ENCODE data around the gene PHLDB3.
"Not testable (repeated sequence)": the region's sequence is repeated elsewhere in the genome, so short reads cannot be mapped to it uniquely, and the experiment has no call there.

The PHLDB3 gene

DNA sequence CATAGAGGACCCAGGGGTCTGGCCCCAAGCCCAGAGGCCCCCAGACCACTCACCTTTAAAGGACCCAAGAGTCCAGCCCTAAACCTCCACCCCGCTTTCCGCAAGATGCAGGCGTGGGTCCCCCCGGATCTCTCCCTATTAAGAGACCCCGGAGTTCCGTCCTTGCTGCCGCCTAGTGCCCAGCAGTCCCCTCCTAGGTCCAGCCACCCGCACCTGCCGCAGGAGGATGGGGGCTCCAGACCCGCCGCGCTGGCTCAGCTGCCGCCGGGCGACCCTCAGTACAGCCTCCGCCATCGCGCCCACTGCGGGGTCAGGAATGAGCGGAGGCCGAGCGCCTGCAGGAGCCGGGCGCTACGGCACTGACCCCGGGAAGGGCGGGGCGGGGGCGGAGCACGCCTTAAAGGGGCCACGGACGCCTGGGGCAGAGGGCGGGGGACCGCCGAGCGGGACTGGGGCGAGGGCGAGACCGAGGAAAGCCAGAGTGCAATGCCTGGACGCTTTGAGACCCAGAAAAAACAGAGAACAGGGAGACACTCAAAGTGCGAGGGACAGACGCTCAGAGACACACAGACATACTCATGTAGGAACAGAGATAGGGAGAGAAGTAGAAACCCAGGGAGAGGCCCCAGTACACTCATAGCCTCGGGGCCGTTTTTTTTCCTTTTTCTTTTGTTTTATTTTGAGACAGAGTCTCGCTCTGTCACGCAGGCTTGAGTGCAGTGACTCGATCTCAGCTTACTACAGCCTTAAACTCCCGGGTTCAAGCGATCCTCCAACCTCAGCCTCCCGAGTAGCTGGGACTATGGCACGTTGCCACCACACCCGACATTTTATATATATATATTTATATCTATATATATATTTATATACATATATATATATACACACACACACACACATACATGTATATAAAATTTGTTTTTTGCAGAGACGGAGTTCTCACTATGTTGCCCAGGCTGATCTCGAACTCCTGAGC lies 22.6 kb upstream of the PHLDB3 start, which contains the start of gene ETHE1:
Gene ETHE1 (minus strand): TSS at position 318 of the 976 bp plus-strand sequence. CDS start 24 bp downstream, at position 294.
- peak; percentile 10 for DNase-seq

DNA sequence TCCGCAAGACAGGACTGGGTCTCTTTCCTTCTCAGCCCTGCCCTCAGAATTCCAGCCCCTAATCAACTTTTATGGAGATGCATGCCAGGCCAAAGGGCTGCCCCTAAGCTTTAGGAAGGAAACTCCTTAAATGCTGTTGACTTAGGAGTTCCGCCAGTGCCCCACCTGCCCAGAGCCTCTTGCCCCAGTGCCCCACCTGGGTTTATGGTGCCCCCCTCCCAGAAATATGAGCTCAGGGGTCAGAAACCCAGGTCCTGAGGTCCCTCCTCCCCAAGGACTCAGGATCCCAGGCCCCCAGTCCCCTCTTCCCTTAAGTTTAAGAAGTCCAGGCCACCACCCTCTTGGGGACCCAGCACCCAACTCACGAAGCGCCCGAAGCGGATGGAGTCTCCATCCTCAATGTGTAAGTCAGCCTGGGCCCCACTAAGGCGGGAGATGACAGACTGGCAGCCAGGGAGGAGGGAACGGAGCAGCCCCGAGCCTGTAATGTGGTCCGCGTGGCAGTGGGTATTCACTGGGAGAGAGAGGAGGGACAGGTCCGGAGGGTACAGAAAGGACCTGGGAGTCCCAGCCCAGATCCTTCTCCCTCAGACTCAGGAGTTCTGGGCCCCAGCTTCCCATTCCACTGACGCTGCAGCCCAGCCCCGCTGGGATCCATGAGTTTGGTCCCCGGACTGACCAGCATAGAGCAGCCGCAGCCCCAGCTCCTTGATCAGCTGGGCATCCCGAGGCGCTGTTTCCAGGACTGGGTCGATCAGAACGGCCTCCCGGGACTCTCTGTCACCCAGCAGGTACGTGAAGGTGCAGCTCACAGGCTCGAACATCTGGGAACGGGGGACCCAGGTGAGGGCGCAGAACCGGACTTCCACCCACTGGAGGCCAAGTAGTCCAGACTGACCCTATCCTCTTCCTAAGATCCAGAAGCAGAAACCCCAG lies 21.6 kb upstream of the PHLDB3 start:
- DNase-seq = no peak

- DNase-seq = no peak
Measured at GRCh38 chr19:43524922-43525835, 20.6 kb upstream of the PHLDB3 start.

DNA sequence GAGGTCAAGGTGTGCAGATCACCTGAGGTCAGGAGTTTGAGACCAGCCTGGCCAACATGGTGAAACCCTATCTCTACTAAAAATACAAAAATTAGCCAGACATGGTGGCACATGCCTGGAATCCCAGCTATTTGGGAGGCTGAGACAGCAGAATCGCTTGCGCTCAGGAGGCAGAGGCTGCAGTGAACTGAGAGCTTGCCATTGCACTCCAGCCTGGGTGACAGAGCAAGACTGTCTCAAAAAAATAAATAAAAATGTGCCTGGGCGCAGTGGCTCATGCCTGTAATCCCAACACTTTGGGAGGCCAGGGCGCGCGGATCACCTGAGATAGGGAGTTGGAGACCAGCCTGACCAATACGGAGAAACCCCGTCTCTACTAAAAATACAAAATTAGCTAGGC lies 19.1 kb upstream of the PHLDB3 start:
- DNase-seq = not testable (repeated sequence)

DNA sequence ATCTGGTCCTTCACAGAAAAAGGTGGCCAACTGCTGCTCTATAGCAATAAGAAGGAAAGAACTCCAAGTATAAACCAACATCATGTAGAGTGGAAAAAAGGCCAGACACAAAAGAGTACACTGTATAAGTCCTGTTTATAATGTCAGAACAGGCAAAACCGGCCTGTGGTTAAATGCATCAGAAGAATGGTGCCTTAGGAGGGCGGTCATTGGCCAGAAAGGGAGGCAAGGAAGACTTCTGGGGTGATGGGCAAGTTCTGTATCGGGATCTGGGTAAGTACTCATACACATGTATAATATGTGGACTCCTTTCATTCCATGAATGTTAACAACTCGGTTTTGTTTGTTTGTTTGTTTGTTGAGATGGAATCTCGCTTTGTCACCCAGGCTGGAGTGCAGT lies 18.4 kb upstream of the PHLDB3 start:
- DNase-seq = no peak

GRCh38 chr19:43519436-43520088 lies 15.0 kb upstream of the PHLDB3 start:
- peak; percentile 62 for DNase-seq

DNA sequence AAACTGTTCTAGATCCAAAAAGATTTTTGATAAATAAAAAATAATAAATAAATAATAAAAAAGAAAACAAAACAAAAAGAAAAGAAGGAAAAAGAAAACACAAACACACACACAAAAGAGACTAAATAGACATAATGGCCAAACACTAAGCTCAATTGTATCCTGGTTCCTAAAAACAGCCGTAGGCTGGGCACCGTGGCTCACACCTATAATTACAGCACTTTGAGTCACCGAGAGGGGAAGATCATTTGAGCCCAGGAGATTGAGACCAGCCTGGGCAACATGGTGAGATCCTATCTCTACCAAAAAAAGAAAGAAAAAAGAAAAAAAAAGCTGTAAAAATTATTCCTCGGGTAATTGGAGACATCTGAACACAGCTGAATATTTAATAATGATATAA lies 13.5 kb upstream of the PHLDB3 start:
- DNase-seq = no peak

DNA sequence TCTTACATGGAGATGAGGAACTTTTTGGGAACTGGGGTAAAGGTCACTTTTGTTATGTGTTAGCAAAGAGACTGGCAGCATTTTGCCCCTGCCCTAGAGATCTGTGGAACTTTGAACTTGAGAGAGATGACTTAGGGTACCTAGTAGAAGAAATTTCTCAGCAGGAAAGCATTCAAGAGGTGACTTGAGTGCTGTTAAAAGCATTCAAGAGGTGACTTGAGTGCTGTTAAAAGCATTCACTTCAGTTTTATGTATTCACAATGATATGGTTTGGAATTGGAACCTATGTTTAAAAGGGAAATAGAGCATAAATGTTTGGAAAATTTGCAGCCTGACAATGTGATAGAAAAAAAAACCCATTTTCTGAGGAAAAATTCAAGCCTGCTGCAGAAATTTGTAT lies 7.9 kb upstream of the PHLDB3 start:
- not testable (repeated sequence) for DNase-seq

- DNase-seq = no peak
Measured at GRCh38 chr19:43511324-43511723, 6.8 kb upstream of the PHLDB3 start.

DNA sequence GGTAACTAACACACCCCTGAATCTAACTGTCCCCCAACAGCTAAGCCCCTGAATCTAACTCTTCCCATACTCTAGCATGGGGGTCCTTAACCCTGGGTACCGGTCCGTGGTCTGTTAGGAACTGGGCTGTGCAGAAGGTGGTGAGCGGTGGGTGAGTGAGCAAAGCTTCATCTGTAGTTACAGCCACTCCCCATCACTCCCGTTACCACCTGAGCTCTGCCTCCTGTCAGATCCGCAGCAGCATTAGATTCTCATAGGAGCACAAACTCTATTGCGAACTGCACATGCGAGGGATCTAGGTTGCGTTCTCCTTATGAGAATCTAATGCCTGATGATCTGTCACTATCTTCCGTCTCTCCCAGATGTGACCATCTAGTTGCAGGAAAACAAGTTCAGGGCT lies 6.2 kb upstream of the PHLDB3 start:
- DNase-seq = no peak

DNA sequence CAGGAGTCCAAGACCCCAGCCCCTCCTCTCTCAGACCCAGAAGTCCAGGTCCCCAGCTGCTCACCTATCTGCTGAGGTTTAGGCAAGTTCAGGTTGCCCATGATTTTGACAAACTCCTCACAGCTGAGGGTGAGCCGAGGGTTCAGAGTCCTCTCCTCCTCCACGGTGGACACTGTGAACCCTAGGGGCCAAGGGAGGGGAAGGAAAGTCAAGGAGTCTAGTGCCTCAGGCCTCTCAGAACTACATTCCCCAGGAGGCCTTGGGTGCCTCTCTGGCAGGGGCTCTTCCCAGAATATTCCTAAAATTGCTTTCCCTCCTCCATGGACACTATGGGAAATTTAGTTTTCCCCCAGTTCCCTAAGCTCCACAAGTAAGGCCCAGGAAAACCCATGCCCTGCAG lies 3.3 kb upstream of the PHLDB3 start:
- no peak for DNase-seq

DNA sequence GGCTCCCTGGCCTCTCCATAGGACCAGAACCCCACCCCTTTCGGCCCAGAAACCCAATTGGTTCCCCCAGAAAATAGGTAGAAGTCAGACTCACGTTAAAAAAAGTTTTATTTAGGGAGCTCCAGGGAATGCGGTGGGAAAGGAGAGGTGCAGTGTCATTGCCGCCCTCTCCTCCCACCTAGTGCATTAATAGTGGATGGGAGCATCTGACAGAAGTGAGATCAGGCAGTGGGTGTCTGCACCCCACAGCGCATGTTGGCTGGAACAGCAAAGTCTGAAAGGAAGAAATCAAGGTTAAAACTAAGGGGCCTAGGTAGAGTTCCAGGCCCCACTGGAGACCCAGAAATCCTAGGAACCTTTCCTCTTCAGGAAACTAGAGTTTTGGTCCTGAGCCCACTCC lies 2.1 kb upstream of the PHLDB3 start:
- DNase-seq = no peak

GRCh38 chr19:43505941-43506340 lies 1.4 kb upstream of the PHLDB3 start:
- DNase-seq = no peak

- no peak for DNase-seq
Measured at GRCh38 chr19:43505186-43505456, 575 bp upstream of the PHLDB3 start.

DNA sequence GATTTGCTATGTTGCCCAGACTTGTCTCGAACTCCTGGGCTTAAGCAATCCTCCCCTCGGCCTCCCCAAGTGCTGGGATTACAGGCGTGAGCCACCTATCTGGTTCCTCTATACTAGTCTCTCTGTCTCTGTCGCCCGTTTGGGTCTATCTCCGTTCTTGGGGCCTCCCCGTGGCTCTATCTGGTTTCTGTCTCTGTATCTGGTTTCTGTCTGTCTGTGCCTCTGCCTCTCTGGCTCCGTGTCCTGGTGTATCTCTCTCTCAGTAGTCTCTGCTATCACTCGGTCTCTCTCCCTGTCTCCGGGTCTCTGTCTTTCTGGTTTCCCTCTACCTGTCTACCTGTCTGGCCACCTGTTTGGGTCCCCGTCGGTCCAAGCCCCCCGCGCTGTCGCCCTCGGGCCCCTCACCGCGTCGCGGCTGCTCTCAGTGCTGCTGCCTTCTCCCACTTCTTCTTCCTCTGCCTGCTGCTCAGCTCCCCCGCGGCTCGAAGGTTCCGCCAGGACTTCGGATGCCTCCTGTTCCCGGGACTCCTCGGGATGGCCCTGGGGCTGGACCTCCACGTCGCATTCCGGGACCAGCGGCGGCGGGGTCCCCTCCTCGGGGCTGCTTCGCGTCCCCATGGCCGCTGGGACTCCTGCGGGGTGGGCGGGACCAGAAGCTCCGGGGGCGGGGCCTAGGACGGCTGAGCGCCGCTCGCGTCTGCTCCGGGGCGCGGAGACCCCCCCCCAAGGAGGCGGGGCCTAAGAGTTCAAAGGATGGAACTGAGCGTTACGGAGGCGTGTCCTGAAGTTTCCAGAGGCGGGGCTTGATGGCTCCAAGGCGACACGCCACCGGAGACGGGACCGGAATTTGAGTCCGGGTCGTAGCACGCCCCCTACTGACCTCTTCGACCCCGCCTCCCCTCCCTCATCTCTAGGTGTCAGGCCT lies 783 bp downstream of the PHLDB3 start:
- peak; percentile 91 for DNase-seq

GRCh38 chr19:43502419-43502976 lies 2.0 kb downstream of the PHLDB3 start:
- DNase-seq = no peak

DNA sequence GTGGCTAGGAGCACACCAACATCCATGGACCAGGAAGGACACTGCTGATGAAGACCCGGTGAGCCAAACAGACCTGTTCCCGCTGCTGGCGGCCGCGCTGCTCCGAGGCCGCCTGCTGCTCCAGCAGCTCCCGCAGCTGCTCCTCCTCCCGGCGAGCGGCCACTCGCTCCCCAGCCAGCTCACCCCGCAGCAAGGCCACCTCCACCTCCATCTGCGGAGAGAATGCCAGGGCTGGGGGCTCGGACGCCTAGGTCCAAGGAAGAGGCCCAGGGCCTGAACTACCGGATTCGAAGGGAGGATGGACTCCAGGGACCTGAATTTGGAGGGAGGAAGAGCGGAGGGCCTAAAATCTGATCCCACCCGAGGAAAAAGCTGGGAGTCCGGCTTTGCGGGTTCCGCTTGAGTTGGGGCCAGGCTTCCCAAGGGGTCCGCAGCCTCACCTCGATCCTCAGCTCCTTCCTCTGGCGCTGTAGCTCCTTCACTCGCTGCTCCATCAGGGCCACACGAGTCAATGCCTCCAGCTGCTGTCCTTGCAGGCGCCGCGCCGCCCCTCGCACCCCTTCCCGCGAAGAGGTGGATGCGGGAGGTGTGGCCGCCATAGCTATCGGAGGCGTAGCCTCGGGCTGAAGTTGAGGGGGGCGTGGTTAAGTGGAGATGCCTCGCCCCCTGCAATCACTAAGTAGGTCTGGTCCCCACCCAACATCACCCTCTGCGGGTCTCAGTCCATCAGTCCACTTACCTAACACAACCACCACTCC lies 2.7 kb downstream of the PHLDB3 start:
- DNase-seq = no peak

DNA sequence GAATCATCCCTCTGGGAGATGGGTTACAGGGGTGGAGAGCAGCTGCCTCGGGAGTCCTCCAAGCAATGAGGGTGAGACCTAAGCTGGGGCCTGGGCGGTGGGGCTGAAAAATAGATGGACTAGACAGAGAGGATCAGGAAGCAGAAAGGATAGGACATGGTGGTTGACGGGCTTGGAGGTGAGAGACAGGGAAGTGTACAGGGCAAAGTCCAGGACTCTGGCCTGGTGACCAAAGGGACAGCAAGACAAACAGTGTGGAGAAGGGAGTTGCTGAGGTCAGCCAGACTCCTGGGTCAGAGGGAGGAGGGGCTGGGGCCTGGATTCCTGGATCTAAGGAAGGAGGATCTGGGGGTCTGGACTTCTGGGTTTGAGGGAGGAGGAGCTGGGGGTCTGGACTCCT lies 5.5 kb downstream of the PHLDB3 start:
- no peak for DNase-seq

- DNase-seq = no peak
Measured at GRCh38 chr19:43498233-43498842, 6.2 kb downstream of the PHLDB3 start.

Data from NCI-H1048 (cell line).